Motor neuron (in vitro differentiated cells): ENCODE results near the gene POU4F3. TPM values are rescaled to one million over a fixed set of nuclear protein-coding genes. Genes with fewer than 3 reads are reported as not detected.

Source experiments
- ATAC-seq, 8 experiments: fragments of 200-7000 bp; cut with Tn5 transposase; replicated peaks in 6 of 8; 2 replicates each; pipeline ENCODE4 v1.8.0; 2021; ENCODE audit warnings: mild to moderate bottlenecking in 8 of 8, moderate library complexity in 8 of 8
- H3K27ac ChIP-seq, 2 donors: fragments of 250-450 bp; sonication (Bioruptor Pico); 2 replicates each; pipeline ENCODE4 v1.9.0; 2021; ENCODE audit warnings: antibody characterized with exemption in 2 of 2, mild to moderate bottlenecking in 2 of 2, moderate library complexity in 1 of 2
- H3K4me1 ChIP-seq, 2 donors: fragments of 250-450 bp; sonication (Bioruptor Pico); replicated peaks in 1 of 2; 2 replicates each; pipeline ENCODE4 v1.6.1; 2021; ENCODE audit warnings: antibody characterized with exemption in 2 of 2, mild to moderate bottlenecking in 2 of 2, moderate library complexity in 1 of 2
- H3K4me3 ChIP-seq, 5 donors: fragments of 250-450 bp; sonication (Bioruptor Pico); 2 replicates each; pipeline ENCODE4 v1.9.0; 2021; ENCODE audit warnings: antibody characterized with exemption in 5 of 5, mild to moderate bottlenecking in 5 of 5, moderate library complexity in 4 of 5
- WGBS, 10 experiments: fragments of 450-650 bp; shearing (Covaris generic); methylation state at CpG; one replicate each; pipeline ENCODE4 v1.0.0; 2022; 5-methylcytosine and 5-hydroxymethylcytosine counted together
- in situ Hi-C, 9 experiments: fragments of 400-800 bp; cut with MboI; loops; one replicate each; pipeline ENCODE4 v1.15.0; 2021; ENCODE audit warnings: low sequenced_read_pairs in 9 of 9, low pct_unique_long_range_greater_than_20kb in 2 of 9; ENCODE audit not compliant: unreplicated experiment in 9 of 9
- total RNA-seq, 8 experiments: library from RNA; unstranded; fragments of 300-600 nt; gene quantifications; 2 replicates each; pipeline versions ENCODE4 v1.2.3 to v1.2.4, GENCODE V29; 2022

The POU4F3 gene
- total RNA-seq, 8 experiments from 2014 or later: 0.11 to 1.1 (median 0.49) TPM; not detected in 2

DNA sequence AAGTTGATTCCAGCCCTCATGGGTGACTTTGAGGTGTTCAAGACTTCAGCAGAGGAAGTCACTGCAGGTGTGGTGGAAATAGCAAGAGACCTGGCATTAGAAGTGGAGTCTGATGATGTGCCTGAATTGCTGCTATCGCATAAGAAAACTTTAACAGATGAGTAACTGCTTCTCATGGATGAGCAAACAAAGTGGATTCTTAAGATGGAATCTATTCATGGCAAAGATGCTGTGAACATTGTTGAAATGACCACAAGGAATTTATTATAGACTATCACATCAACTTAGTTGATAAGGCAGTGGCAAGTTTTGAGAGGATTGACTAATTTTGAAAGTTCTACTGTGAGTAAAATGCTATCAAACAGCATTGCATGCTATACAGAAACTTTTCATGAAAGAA lies 17.1 kb upstream of the POU4F3 start:
- 0 to 100% (median 94%) methylated on average over 1 of the region's 1 CpG; no CpG with 5 or more reads in 6 of the 10 experiments for WGBS, 10 experiments
- in situ Hi-C loops: no loop called here
- Histone ChIP-seq H3K4me3 (no peak overlapping the region), H3K4me1 (no peaks in the 10 kb centered on the region), H3K27ac (no peak overlapping the region)
- ATAC-seq: no peak

DNA sequence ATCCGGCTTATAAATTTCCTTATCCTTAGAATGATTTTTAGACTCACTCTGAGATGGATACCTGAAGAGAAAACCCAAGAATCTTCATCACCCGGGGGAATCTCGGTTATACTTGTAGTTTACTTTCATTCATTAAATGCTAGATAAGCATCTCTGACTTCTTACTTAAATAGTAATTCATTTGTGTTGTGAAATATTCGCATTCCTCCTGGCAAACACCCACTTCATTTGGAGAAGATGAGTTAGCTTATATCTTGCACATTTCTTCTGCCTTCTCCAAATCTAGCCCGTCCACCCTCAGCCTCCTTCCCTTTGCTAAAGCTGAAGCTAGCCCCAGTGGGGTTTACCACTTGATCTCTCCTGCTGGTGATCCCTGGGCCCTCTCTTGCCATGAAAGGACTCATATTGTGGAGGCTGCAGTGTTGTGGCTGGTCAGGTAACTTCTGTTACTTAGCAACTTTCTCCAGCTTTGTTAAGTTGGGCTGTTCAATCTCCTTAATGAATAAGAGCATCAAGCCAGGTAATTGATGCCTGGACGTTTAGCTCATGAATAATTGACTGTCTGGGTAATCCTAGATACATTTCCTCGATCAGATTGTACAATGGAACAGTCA lies 11.3 kb upstream of the POU4F3 start:
- peak in 3 of 8 experiments; percentile 23 to 71 (median 48) for ATAC-seq
- in situ Hi-C loops: no loop called here
- no peak overlapping the region for H3K27ac ChIP-seq
- no peak overlapping the region for H3K4me3 ChIP-seq
- no peaks in the 10 kb centered on the region for H3K4me1 ChIP-seq
- WGBS, 10 experiments: 16 to 100% (median 62%) methylated on average over 1 to 7 of the region's 7 CpGs

DNA sequence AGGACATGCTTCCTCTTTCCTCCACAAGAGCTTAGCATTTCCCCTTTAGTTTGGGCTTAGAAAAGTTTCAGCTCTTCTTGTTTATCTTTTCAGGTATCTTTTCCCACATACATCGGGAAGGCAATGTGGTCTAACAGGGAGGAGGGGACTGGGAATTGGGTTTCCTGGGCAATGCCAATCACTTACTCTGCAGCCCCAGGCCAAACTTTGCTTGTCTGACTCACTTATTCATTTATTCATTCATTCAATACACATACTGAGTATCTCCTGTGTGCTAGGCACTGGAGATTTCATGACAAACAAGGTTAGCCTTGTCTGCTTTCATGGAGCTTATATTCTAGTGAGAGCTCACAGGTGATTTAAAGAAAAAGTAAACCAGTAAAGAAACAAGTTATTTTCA lies 10.7 kb upstream of the POU4F3 start:
- ATAC-seq: peak in 3 of 8 experiments; percentile 41 to 74 (median 62)
- H3K4me3 ChIP-seq: no peak overlapping the region
- H3K27ac ChIP-seq: no peak overlapping the region
- 0 to 86% (median 79%) methylated on average over 1 of the region's 1 CpG; no CpG with 5 or more reads in 5 of the 10 experiments for WGBS, 10 experiments
- no peaks in the 10 kb centered on the region for H3K4me1 ChIP-seq
- in situ Hi-C loops: no loop called here

DNA sequence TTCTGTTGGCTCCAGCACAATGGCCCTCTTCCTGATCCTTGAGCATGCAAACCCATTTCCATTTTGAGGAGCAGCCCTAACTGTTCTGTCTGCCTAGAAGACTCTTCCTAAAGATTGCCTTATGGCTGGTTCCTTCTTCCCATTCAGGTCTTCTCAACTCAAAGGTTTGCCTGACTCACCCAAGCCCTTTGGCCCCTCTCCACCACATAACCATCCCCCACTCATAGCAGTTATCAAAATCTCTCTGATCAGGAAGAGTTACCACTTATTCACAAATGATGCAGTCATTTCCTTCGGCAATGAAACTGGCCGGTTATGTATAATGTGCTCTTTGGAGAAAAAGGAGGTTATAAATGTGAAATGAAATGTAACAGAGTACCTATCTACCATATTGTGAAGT lies 8.9 kb upstream of the POU4F3 start:
- in situ Hi-C loops: no loop called here
- Histone ChIP-seq H3K27ac (no peak overlapping the region), H3K4me3 (no peak overlapping the region), H3K4me1 (no peaks in the 10 kb centered on the region)
- WGBS, 10 experiments: 0 to 100% (median 86%) methylated on average over 2 of the region's 2 CpGs; no CpG with 5 or more reads in 3 of the 10 experiments
- no peak for ATAC-seq

DNA sequence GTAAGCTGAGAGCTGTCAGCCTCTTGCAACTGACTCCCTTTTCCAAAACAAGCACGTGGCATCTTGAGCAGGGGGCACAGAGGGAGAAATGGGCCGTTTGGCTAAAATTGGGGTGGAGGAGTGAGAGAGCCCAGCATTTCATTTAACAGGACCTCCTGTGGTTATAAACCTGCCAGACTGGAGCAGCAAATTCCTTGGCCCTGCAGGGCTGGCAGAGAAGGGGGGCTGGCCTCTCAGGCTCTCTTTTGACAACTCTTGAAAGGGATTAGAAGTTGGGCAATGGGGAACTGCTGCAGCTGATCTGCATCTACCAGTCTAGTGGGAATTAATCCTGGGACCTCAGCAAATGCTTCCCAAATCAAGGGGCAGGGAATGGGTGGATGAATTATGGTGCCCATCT lies 7.2 kb upstream of the POU4F3 start:
- H3K27ac ChIP-seq: no peak overlapping the region
- H3K4me3 ChIP-seq: no peak overlapping the region
- 0 to 22% (median 8%) methylated on average over 1 to 2 of the region's 2 CpGs; no CpG with 5 or more reads in 7 of the 10 experiments for WGBS, 10 experiments
- ATAC-seq: no peak
- H3K4me1 ChIP-seq: no peaks in the 10 kb centered on the region
- in situ Hi-C loops: no loop called here

DNA sequence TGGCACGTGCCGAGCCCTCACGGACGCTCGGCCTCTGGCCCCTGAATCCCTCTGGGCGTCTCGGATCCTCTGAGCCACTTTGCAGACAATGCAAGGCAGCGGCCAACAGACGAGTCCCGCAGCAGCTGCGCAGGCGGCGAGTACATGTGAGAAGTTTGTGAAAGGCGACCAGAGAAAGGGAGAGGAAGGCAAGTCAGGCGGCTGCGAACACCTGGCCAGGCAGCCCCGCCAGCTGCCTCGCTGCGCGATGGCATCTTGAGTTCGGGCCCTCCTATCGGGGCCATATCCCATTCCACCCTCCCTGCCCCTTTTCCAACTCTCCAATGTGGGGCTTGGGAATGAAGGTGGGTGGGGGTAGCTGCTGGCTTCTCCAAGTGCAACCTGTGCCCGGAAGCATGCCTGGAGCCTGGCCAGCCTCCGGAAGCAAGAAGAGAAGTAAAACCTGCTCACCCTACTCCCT lies 4.5 kb upstream of the POU4F3 start:
- no peak for ATAC-seq
- in situ Hi-C loops: no loop called here
- H3K4me3 ChIP-seq: no peak overlapping the region
- 0 to 5% (median 0%) methylated on average over 1 to 7 of the region's 24 CpGs; no CpG with 5 or more reads in 4 of the 10 experiments for WGBS, 10 experiments
- no peaks in the 10 kb centered on the region for H3K4me1 ChIP-seq
- H3K27ac ChIP-seq: no peak overlapping the region

DNA sequence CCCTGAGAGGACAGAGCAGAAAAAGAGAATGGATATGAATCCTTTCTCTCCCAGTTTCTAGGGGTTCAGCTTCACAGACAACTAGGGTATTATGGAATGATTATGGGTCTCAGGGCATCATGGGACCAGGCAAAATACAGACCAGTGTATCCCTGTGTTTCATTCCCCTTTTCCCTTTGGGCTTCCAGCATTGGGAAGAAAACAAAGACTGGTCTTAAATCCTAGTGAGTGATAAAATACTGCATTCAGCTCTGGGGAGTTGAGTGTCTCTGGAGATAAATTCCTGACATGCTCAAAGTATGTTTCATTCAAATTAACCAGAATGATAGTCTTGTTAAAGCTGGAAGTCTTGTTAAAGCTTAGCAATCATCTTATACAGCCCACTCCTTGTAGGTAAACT lies 2.4 kb upstream of the POU4F3 start:
- in situ Hi-C loops: no loop called here
- Histone ChIP-seq H3K27ac (no peak overlapping the region), H3K4me3 (no peak overlapping the region), H3K4me1 (peaks cover 0 to 5% of the 10 kb centered on the region in 2 donors)
- no peak for ATAC-seq

DNA sequence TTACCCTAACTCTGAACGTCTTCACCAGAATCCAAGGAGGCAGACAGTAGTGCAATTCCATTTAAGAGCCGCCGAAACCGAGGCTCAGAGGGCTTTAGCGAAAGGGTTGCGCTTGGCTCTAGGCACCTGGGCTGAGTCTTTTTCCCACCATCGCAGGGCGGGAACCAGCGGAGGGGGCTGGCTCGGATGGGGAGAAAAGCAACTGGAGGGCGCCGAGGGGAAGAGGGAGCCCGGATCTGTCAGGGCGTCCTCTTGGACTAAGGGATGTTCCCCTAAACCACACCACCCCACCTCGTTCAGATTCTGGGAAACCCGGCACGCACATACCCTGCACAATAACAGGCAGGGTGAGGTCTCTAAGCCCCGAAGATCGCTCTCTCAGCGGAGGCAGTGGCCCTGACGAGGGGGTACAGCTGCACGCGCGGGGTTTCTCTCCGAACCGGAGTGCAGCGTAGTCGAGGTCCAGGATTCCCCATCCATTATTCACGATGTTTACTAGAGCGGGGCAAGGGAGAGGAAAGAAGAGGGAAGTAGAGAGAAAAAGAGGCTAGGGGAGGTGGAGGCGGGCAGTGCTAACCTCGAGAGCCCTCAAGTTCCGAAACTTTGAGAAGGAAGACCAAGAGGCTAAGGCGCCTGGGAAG lies 1.3 kb upstream of the POU4F3 start:
- in situ Hi-C loops: no loop called here
- no peak for ATAC-seq
- H3K4me3 ChIP-seq: no peak overlapping the region

DNA sequence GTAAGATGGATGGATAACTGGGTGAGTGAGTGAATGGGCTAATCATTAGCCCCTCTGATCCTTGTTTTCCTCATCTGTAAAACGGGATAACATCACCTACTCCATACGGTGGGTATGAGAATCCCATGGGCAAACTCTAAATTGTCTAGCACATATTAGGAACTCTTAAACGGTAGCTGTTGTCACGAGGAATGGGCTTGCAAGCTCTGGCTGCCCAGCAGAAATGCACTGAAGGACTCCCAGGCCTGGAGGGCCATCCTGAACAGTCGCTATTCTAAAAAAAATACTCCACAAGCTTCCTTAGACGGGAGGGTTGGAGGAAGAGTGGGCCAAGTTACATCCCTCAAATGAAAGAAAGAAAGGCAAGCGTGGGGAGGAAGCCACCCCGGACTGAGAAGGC lies 711 bp upstream of the POU4F3 start:
- 0 to 10% (median 3%) methylated on average over 1 to 7 of the region's 8 CpGs; no CpG with 5 or more reads in 2 of the 10 experiments for WGBS, 10 experiments
- Histone ChIP-seq H3K27ac (no peak overlapping the region), H3K4me1 (peaks cover 0 to 5% of the 10 kb centered on the region in 2 donors), H3K4me3 (no peak overlapping the region)
- in situ Hi-C loops: no loop called here
- ATAC-seq: no peak

More for the DNA sequence above, 1.3 kb upstream of the POU4F3 start:
- H3K4me1 ChIP-seq: peaks cover 0 to 5% of the 10 kb centered on the region in 2 donors
- WGBS, 10 experiments: 0 to 13% (median 0%) methylated on average over 1 to 9 of the region's 34 CpGs; no CpG with 5 or more reads in 2 of the 10 experiments
- H3K27ac ChIP-seq: no peak overlapping the region

DNA sequence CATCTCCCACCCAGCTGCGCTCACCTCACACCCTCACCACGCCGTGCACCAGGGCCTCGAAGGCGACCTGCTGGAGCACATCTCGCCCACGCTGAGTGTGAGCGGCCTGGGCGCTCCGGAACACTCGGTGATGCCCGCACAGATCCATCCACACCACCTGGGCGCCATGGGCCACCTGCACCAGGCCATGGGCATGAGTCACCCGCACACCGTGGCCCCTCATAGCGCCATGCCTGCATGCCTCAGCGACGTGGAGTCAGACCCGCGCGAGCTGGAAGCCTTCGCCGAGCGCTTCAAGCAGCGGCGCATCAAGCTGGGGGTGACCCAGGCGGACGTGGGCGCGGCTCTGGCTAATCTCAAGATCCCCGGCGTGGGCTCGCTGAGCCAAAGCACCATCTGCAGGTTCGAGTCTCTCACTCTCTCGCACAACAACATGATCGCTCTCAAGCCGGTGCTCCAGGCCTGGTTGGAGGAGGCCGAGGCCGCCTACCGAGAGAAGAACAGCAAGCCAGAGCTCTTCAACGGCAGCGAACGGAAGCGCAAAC lies 1.1 kb downstream of the POU4F3 start:
- no peak overlapping the region for H3K4me3 ChIP-seq
- WGBS, 10 experiments: 0% methylated on average over 1 to 8 of the region's 44 CpGs; no CpG with 5 or more reads in 6 of the 10 experiments
- peaks cover 0 to 5% of the 10 kb centered on the region in 2 donors for H3K4me1 ChIP-seq
- in situ Hi-C loops: no loop called here
- ATAC-seq: no peak
- no peak overlapping the region for H3K27ac ChIP-seq

DNA sequence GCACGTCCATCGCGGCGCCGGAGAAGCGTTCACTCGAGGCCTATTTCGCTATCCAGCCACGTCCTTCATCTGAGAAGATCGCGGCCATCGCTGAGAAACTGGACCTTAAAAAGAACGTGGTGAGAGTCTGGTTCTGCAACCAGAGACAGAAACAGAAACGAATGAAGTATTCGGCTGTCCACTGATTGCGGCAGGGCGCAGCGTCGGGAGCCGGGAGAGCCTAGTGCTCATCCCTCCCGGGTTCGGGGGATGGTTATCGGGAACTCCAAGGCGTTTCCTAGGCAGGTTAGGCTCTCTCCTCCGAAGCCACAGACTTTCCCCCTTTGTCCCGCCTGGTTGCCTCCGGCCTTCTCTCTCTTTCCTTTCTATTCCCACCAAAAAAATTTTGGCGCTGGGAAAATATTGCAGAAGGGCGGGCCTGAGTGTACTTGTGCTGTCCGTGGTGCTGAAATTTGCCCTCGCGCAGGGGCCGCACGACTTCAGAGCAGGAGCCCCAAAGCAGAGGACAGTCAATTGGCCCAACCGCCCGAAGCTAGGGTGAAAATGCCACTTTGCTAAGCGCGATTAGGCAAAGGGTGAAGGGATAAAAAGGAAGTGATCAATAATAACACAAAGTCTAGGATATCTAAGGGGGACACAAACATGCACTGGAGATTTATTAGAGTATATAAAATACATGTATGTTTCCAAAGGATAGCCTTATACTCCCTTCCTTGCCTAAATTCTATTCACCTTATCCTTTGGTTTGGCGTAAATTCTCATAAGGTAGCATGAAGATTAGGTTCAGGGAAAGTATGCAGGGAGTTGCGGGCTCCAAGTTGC lies 1.8 kb downstream of the POU4F3 start:
- H3K4me1 ChIP-seq: peaks cover 0 to 5% of the 10 kb centered on the region in 2 donors
- H3K4me3 ChIP-seq: no peak overlapping the region
- WGBS, 10 experiments: 0 to 4% (median 1%) methylated on average over 1 to 28 of the region's 40 CpGs; no CpG with 5 or more reads in 2 of the 10 experiments
- in situ Hi-C loops: no loop called here
- ATAC-seq: peak in 4 of 8 experiments; percentile 31 to 83 (median 73)
- no peak overlapping the region for H3K27ac ChIP-seq

DNA sequence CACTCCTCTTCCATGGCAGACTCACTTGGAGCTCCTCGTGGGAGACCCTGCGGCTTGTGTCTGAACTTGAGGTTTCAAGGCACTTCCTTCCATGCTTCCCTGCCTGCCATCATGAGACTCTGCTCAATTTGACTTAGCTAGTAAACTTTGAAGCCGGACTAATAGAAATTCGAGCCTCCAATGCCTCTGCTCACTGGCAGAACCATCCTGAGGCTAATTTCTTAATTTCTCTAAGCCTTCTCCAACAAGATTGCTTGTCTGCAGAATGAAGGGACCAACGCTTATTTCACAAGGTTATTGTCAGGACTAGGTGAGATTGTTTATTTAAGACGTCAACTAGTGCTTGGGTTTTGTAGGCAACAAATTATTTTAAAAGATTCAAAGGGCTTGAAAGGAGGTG lies 3.2 kb downstream of the POU4F3 start:
- H3K27ac ChIP-seq: no peak overlapping the region
- in situ Hi-C loops: no loop called here
- WGBS, 10 experiments: 0 to 26% (median 12%) methylated on average over 1 to 6 of the region's 6 CpGs; no CpG with 5 or more reads in 1 of the 10 experiments
- no peak overlapping the region for H3K4me3 ChIP-seq
- H3K4me1 ChIP-seq: peaks cover 0 to 5% of the 10 kb centered on the region in 2 donors
- ATAC-seq: no peak

DNA sequence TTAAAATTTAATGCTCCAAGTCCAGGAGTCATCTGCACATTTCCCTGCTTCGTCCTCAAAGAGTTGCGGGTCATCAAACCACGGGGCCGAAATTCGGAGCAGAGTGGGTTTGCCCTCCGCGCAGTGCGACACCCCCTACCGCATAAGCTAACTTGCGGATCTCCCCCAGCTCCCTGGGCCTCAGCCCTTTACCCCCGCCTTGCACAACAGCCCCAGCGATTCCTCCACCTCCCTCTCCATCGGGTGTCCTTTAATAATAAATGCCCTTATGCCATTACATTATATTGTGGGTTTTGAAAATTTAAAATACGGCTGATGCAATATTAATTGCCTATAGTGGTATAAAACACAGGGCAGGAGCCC lies 3.9 kb downstream of the POU4F3 start:
- Histone ChIP-seq H3K4me3 (no peak overlapping the region), H3K27ac (no peak overlapping the region), H3K4me1 (peaks cover 0 to 5% of the 10 kb centered on the region in 2 donors)
- ATAC-seq: no peak
- in situ Hi-C loops: no loop called here
- 0 to 11% (median 0%) methylated on average over 1 to 14 of the region's 14 CpGs; no CpG with 5 or more reads in 3 of the 10 experiments for WGBS, 10 experiments
